GM12892 (cell line): ENCODE measurements around the gene CCDC152.

Experiments used
- POLR2A ChIP-seq: IDR thresholded peaks from 2 replicates; pipeline ENCODE4 v1.6.1; 2011; ENCODE audit warnings: low read depth, low read length, control low read depth
- POLR2AphosphoS5 ChIP-seq: IDR thresholded peaks from 2 replicates; pipeline ENCODE4 v1.6.1; 2011; ENCODE audit warnings: low read depth, low read length, control low read depth
- TAF1 ChIP-seq: IDR thresholded peaks from 2 replicates; pipeline ENCODE4 v1.6.1; 2011; ENCODE audit warnings: low read depth, mild to moderate bottlenecking, control low read depth, low read length, borderline replicate concordance

- no peak for TF ChIP-seq POLR2A
- no peak for TF ChIP-seq POLR2AphosphoS5
- no peak for TF ChIP-seq TAF1
Observed at GRCh38 chr5:42800748-42801330, 44.2 kb downstream of the CCDC152 start.
